H1 (cell line): ENCODE data around the gene C9orf43. TPM values are rescaled to one million over a fixed set of nuclear protein-coding genes. Genes with fewer than 3 reads are reported as not detected.

ENCODE experiments used
- CTCF ChIA-PET: fragments of 300-600 bp; sonication (Branson Sonifier 250); formaldehyde crosslinking; loops from one replicate; lab custom pipeline; 2021; ENCODE audit not compliant: partially characterized antibody; lab: Charles Lee
- POLR2A ChIA-PET: fragments of 300-600 bp; sonication (Branson Sonifier 250); formaldehyde crosslinking; loops from one replicate; lab custom pipeline; 2021; ENCODE audit warnings: inconsistent platforms; ENCODE audit not compliant: partially characterized antibody; lab: Charles Lee
- DNase-seq, 2 experiments: peaks; one replicate each; pipeline versions ENCODE4 v3.0.0 to v3.0.0-alpha.2; 2010 to 2022; ENCODE audit warnings: low spot score in 2 of 2, low read depth in 1 of 2, mixed read lengths in 1 of 2
- FAIRE-seq: peaks from 2 replicates; lab custom pipeline; 2011; peaks lifted over from hg19 to GRCh38; lab: Jason Lieb, UNC
- H2AFZ ChIP-seq: 2 replicates; pipeline ENCODE4 v1.8.1; 2012; ENCODE audit warnings: low read length, inconsistent platforms
- H2AK5ac ChIP-seq: 2 replicates; pipeline ENCODE4 v1.6.1; 2013; ENCODE audit warnings: low read depth, low read length
- H2BK120ac ChIP-seq: replicated peaks from 2 replicates; pipeline ENCODE3; 2013; ENCODE audit warnings: low read depth, low read length, inconsistent platforms
- H2BK12ac ChIP-seq: 2 replicates; pipeline ENCODE4 v1.6.1; 2013; ENCODE audit warnings: low read depth, low read length
- H2BK15ac ChIP-seq: 2 replicates; pipeline ENCODE4 v1.6.1; 2013; ENCODE audit warnings: low read length
- H2BK20ac ChIP-seq: 2 replicates; pipeline ENCODE4 v1.6.1; 2013; ENCODE audit warnings: low read length
- H2BK5ac ChIP-seq: 2 replicates; pipeline ENCODE4 v1.6.1; 2013; ENCODE audit warnings: low read depth, low read length
- H3K14ac ChIP-seq: 2 replicates; pipeline ENCODE4 v1.6.1; 2013; ENCODE audit warnings: inconsistent platforms; ENCODE audit not compliant: insufficient read length
- H3K18ac ChIP-seq: 2 replicates; pipeline ENCODE4 v1.6.1; 2013; ENCODE audit warnings: low read length; ENCODE audit errors: extremely low read depth
- H3K23ac ChIP-seq: 2 replicates; pipeline ENCODE4 v1.6.1; 2013; ENCODE audit warnings: inconsistent platforms; ENCODE audit not compliant: insufficient read length
- H3K23me2 ChIP-seq: 2 replicates; pipeline ENCODE4 v1.6.1; 2013; ENCODE audit warnings: low read depth, low read length
- H3K27ac ChIP-seq: 2 replicates; pipeline ENCODE4 v1.6.1; 2011; ENCODE audit warnings: low read depth, low read length, inconsistent platforms
- H3K27me3 ChIP-seq, 4 experiments: replicated peaks in 1 of 4; 1 replicate in 1 of 4; 2 replicates in 3 of 4; pipeline versions ENCODE4 v1.6.1 to v1.8.1; 2011 to 2013; ENCODE audit warnings: low read length in 3 of 4, mild to moderate bottlenecking in 3 of 4, inconsistent platforms in 2 of 4, mixed read lengths in 2 of 4, moderate library complexity in 1 of 4; ENCODE audit not compliant: control insufficient read depth in 3 of 4, insufficient read depth in 3 of 4; ENCODE audit errors: extremely low read depth in 1 of 4
- H3K36me3 ChIP-seq, 4 experiments: 2 replicates each; pipeline versions ENCODE4 v1.6.1 to v1.8.1; 2011 to 2013; ENCODE audit warnings: mild to moderate bottlenecking in 4 of 4, low read length in 3 of 4, moderate library complexity in 2 of 4, control low read depth in 1 of 4, inconsistent platforms in 1 of 4; ENCODE audit not compliant: insufficient read depth in 4 of 4, control insufficient read depth in 2 of 4
- H3K4ac ChIP-seq: replicated peaks from 2 replicates; pipeline ENCODE3; 2013; ENCODE audit warnings: low read length, low read depth, mixed read lengths, inconsistent platforms; ENCODE audit not compliant: insufficient read length
- H3K4me1 ChIP-seq, 4 experiments: replicated peaks in 1 of 4; 1 replicate in 1 of 4; 2 replicates in 3 of 4; pipeline versions ENCODE4 v1.6.1 to v1.8.1; 2011 to 2013; ENCODE audit warnings: low read length in 3 of 4, inconsistent platforms in 2 of 4, mixed read lengths in 1 of 4; ENCODE audit not compliant: insufficient read depth in 4 of 4, control insufficient read depth in 3 of 4
- H3K4me2 ChIP-seq, 2 experiments: 2 replicates each; pipeline versions ENCODE4 v1.6.1 to v1.8.1; 2011 to 2013; ENCODE audit warnings: low read depth in 2 of 2, low read length in 2 of 2, control low read depth in 1 of 2, inconsistent platforms in 1 of 2, mild to moderate bottlenecking in 1 of 2; ENCODE audit not compliant: insufficient read depth in 1 of 2
- H3K4me3 ChIP-seq, 4 experiments: fragments of 200-600, 300-600 bp in 1 of 4; sonication (generic), shearing (Covaris generic), sonication (Bioruptor Twin) in 1 of 4; 2 replicates each; pipeline versions ENCODE4 v1.5.1 to v1.8.1; 2011 to 2016; ENCODE audit warnings: low read length in 4 of 4, low read depth in 3 of 4, control low read depth in 2 of 4, inconsistent platforms in 2 of 4, mild to moderate bottlenecking in 2 of 4, mixed read lengths in 1 of 4, moderate library complexity in 1 of 4; ENCODE audit not compliant: insufficient read depth in 2 of 4; ENCODE audit errors: extremely low read depth in 1 of 4
- H3K56ac ChIP-seq: replicated peaks from 2 replicates; pipeline ENCODE3; 2013; ENCODE audit warnings: low read depth, mild to moderate bottlenecking, mixed read lengths, low read length, inconsistent platforms; ENCODE audit not compliant: insufficient read length
- H3K79me1 ChIP-seq: 2 replicates; pipeline ENCODE4 v1.6.1; 2013; ENCODE audit warnings: low read depth, low read length, control low read depth
- H3K79me2 ChIP-seq, 2 experiments: 2 replicates each; pipeline versions ENCODE4 v1.6.1 to v1.8.1; 2012 to 2013; ENCODE audit warnings: low read length in 2 of 2, mild to moderate bottlenecking in 2 of 2, inconsistent platforms in 1 of 2; ENCODE audit not compliant: insufficient read depth in 2 of 2, control insufficient read depth in 1 of 2
- H3K9ac ChIP-seq, 4 experiments: replicated peaks in 1 of 4; 1 replicate in 1 of 4; 2 replicates in 3 of 4; pipeline versions ENCODE4 v1.6.1 to v1.8.1; 2011 to 2013; ENCODE audit warnings: low read depth in 3 of 4, low read length in 3 of 4, control low read depth in 2 of 4, mild to moderate bottlenecking in 2 of 4, moderate library complexity in 2 of 4, inconsistent platforms in 1 of 4; ENCODE audit errors: extremely low read depth in 1 of 4
- H3K9me3 ChIP-seq, 2 experiments: 2 replicates each; pipeline versions ENCODE4 v1.6.1 to v1.8.1; 2012 to 2013; ENCODE audit warnings: mild to moderate bottlenecking in 2 of 2, moderate library complexity in 2 of 2, control low read depth in 1 of 2, inconsistent platforms in 1 of 2, low read depth in 1 of 2, low read length in 1 of 2, mixed read lengths in 1 of 2; ENCODE audit not compliant: insufficient read depth in 2 of 2
- H4K20me1 ChIP-seq, 2 experiments: replicated peaks in 1 of 2; 2 replicates each; pipeline versions ENCODE3 to v1.8.1; 2011 to 2013; ENCODE audit warnings: inconsistent platforms in 2 of 2, low read length in 2 of 2, mild to moderate bottlenecking in 1 of 2; ENCODE audit not compliant: insufficient read depth in 2 of 2, control insufficient read depth in 1 of 2
- H4K5ac ChIP-seq: 2 replicates; pipeline ENCODE4 v1.6.1; 2013; ENCODE audit warnings: low read length, low read depth, mixed read lengths, inconsistent platforms; ENCODE audit not compliant: insufficient read length
- H4K8ac ChIP-seq: 2 replicates; pipeline ENCODE4 v1.8.0; 2013; ENCODE audit warnings: mild to moderate bottlenecking, moderate library complexity, low read length, inconsistent platforms; ENCODE audit not compliant: insufficient read depth; ENCODE audit errors: extremely low read depth
- H4K91ac ChIP-seq: replicated peaks from 2 replicates; pipeline ENCODE3; 2013; ENCODE audit warnings: low read length, mixed read lengths, inconsistent platforms; ENCODE audit not compliant: insufficient read length
- BACH1 ChIP-seq: IDR thresholded peaks from 2 replicates; pipeline ENCODE4 v1.6.1; 2012; ENCODE audit warnings: low read length, improper control_type of control experiment
- CBX5 ChIP-seq: fragments of 300-800, 300-1000 bp; sonication (generic); IDR thresholded peaks from 2 replicates; pipeline ENCODE4 v1.7.1; 2016; ENCODE audit warnings: antibody characterized with exemption, low read length, low read depth
- CEBPB ChIP-seq: IDR thresholded peaks from 2 replicates; pipeline ENCODE4 v1.6.1; 2012; ENCODE audit warnings: low read depth, low read length
- EGR1 ChIP-seq: IDR thresholded peaks from 2 replicates; pipeline ENCODE4 v1.6.1; 2011; ENCODE audit warnings: low read depth, low read length, borderline replicate concordance
- GTF2F1 ChIP-seq: IDR thresholded peaks from 2 replicates; pipeline ENCODE4 v1.6.1; 2012; ENCODE audit warnings: low read depth, low read length, improper control_type of control experiment, borderline replicate concordance
- HDAC6 ChIP-seq: IDR thresholded peaks from one replicate; pipeline ENCODE4 v1.7.1; 2012; ENCODE audit warnings: low read depth, mild to moderate bottlenecking, inconsistent platforms, low read length, moderate library complexity
- JUND ChIP-seq: IDR thresholded peaks from 2 replicates; pipeline ENCODE4 v1.6.1; 2011; ENCODE audit warnings: mild to moderate bottlenecking, improper control_type of control experiment, low read length
- MAFK ChIP-seq: IDR thresholded peaks from 2 replicates; pipeline ENCODE4 v1.6.1; 2012; ENCODE audit warnings: low read depth, mild to moderate bottlenecking, improper control_type of control experiment, low read length
- POLR2A ChIP-seq, 2 experiments: IDR thresholded peaks; 1 replicate in 1 of 2; 2 replicates in 1 of 2; pipeline ENCODE4 v1.6.1; 2011; ENCODE audit warnings: low read depth in 2 of 2, low read length in 2 of 2, mild to moderate bottlenecking in 2 of 2; ENCODE audit errors: control extremely low read depth in 1 of 2
- POU5F1 ChIP-seq: IDR thresholded peaks from 2 replicates; pipeline ENCODE4 v1.6.1; 2011; ENCODE audit warnings: low read depth, mild to moderate bottlenecking, low read length, moderate library complexity
- SIRT6 ChIP-seq: IDR thresholded peaks from one replicate; pipeline ENCODE4 v1.7.1; 2012; ENCODE audit warnings: low read length, inconsistent platforms
- SP1 ChIP-seq: IDR thresholded peaks from 2 replicates; pipeline ENCODE4 v1.6.1; 2011; ENCODE audit warnings: low read depth, low read length
- SP4 ChIP-seq: IDR thresholded peaks from 2 replicates; pipeline ENCODE4 v1.6.1; 2012; ENCODE audit warnings: low read length, inconsistent platforms
- TAF7 ChIP-seq: optimal IDR thresholded peaks from 2 replicates; pipeline ENCODE3; 2011; ENCODE audit warnings: low read depth, mild to moderate bottlenecking, inconsistent platforms, low read length, moderate library complexity, borderline replicate concordance
- TBP ChIP-seq: IDR thresholded peaks from 2 replicates; pipeline ENCODE4 v1.6.1; 2011; ENCODE audit warnings: low read depth, low read length, improper control_type of control experiment
- TCF12 ChIP-seq: IDR thresholded peaks from 2 replicates; pipeline ENCODE4 v1.6.1; 2011; ENCODE audit warnings: low read depth, mild to moderate bottlenecking, low read length
- TEAD4 ChIP-seq: IDR thresholded peaks from 2 replicates; pipeline ENCODE4 v1.6.1; 2012; ENCODE audit warnings: low read depth, low read length, inconsistent platforms, mixed read lengths
- WGBS, 2 experiments: shearing (Covaris generic) in 1 of 2; methylation state at CpG; one replicate each; pipeline versions ENCODE4 v1.1.6 to v1.1.7; 2013 to 2015; ENCODE audit warnings: low lambda C conversion rate in 2 of 2, mixed read lengths in 2 of 2, inconsistent platforms in 1 of 2, low coverage in 1 of 2, missing lambda C conversion rate in 1 of 2; ENCODE audit not compliant: insufficient replicate concordance in 2 of 2, insufficient coverage in 1 of 2, insufficient read length in 1 of 2; ENCODE audit errors: extremely low coverage in 1 of 2, missing lambda C conversion rate in 1 of 2; 5-methylcytosine and 5-hydroxymethylcytosine counted together
- polyA plus RNA-seq, 7 experiments: library from polyadenylated mRNA; depleted of rRNA in 3 of 7; stranded (reverse) in 5 of 7; unstranded in 2 of 7; fragments of >200 nt in 5 of 7; fragments of 200-250 nt in 2 of 7; gene quantifications; 1 replicate in 5 of 7; 2 replicates in 1 of 7; 4 replicates in 1 of 7; pipeline versions ENCODE4 v1.2.1 to v1.2.3, GENCODE V29; 2011 to 2013; ENCODE audit warnings: missing spikeins in 2 of 7, mixed read lengths in 2 of 7
- total RNA-seq: library from RNA; stranded (reverse); fragmentation: NEBNext Ultra II Directional; extraction: Animal tissue kit (Norgen Biotek cat#: 25700); gene quantifications from 2 replicates; pipeline ENCODE4 v1.2.1, GENCODE V29; 2021

C9orf43 gene
- total and polyA plus RNA-seq, 2 of the 8 experiments (the other 6 are each of a cell fraction or from before 2014, with no cell fraction given), result 0.35 to 0.52 TPM

DNA sequence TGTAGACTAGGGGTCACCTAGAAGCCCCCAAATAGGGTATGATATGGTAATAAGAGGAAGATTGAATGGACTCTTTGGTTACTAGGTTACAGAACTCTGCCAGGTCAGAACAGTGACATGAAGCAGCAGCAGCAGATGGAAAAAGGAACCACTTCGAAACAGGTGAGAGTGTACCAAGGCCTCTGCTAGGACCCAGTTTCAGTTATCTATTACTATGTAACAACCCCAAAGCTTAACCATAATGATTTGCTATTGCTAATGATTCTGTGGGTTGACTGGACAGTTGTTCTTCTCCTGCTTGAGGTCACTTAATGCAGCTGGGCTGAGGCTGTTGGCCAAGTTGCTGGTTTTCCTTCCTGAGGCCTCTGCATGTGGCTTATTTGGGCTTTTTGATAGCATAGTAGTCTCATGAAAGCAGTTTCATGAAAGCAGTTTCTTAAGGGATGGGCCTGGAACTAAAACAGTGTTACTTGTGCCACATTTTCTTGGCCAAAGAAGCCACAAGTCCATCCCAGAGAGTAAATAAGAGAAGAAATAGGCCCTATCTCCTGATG lies 17.6 kb downstream of the C9orf43 start:
- no peak overlapping the region for H3K14ac ChIP-seq

More for the DNA sequence above, 17.6 kb downstream of the C9orf43 start:
- Histone ChIP-seq H3K4ac (no peak overlapping the region), H3K23me2 (no peaks in the 10 kb centered on the region), H2AK5ac (no peak overlapping the region), H2BK15ac (no peak overlapping the region), H3K9ac (no peak overlapping the region), H2AFZ (no peak overlapping the region), H3K36me3 (no peaks in the 10 kb centered on the region), H4K20me1 (no peaks in the 10 kb centered on the region), H3K18ac (no peak overlapping the region), H3K27me3 (no peaks in the 10 kb centered on the region), H3K23ac (no peak overlapping the region), H3K79me1 (no peaks in the 10 kb centered on the region), H4K5ac (no peak overlapping the region), H2BK120ac (no peak overlapping the region), H2BK12ac (no peak overlapping the region), H3K4me2 (no peak overlapping the region), H3K56ac (no peak overlapping the region), H2BK5ac (no peak overlapping the region), H3K79me2 (no peaks in the 10 kb centered on the region), H3K4me3 (no peak overlapping the region), H2BK20ac (no peak overlapping the region), H3K4me1 (no peaks in the 10 kb centered on the region), H3K9me3 (no peaks in the 10 kb centered on the region), H3K27ac (no peak overlapping the region), H4K8ac (no peak overlapping the region), H4K91ac (no peak overlapping the region)
- POLR2A ChIA-PET, result interaction anchor here (1.2 kb wide), 1 partner anchor 18 kb away, joined by 5 read pairs; the partner anchor contains the start of genes C9orf43 and POLE3
- no peak for TF ChIP-seq CBX5
- no peak for TF ChIP-seq BACH1
- no peak for TF ChIP-seq MAFK
- TF ChIP-seq TCF12, result no peak
- TF ChIP-seq TAF7, result no peak
- no peak for TF ChIP-seq TEAD4
- no peak for TF ChIP-seq CEBPB
- TF ChIP-seq TBP, result no peak
- TF ChIP-seq SP4, result no peak
- TF ChIP-seq SIRT6, result no peak
- TF ChIP-seq POU5F1, result no peak
- TF ChIP-seq POLR2A (IDR thresholded peaks at IDR 0.05; ENCODE audit: control extremely low read depth in 1 of 2, low read depth in 2 of 2, low read length in 2 of 2), result no peak
- TF ChIP-seq SP1, result no peak
- TF ChIP-seq EGR1, result no peak
- TF ChIP-seq JUND, result no peak
- TF ChIP-seq GTF2F1, result no peak
- no peak for TF ChIP-seq HDAC6
- 79% methylated on average over 1 of the region's 1 CpG; no CpG with 5 or more reads in 1 of the 2 experiments for WGBS, 2 experiments
- CTCF ChIA-PET, result interaction anchor here (1.1 to 1.3 kb wide), 2 partner anchors 160 to 227 kb away, joined by 3 to 4 read pairs; no protein-coding TSS in a partner anchor
- DNase-seq (no peak), FAIRE-seq (no peak)
